Glomerular visceral epithelial cell (primary cell): ENCODE data around the gene RAB6A.
"Not testable (repeated sequence)": the region's sequence is repeated elsewhere in the genome, so short reads cannot be mapped to it uniquely, and the experiment has no call there.

ENCODE experiments used
- DNase-seq: peaks from one replicate; pipeline ENCODE4 v3.0.0-alpha.2; 2016; ENCODE audit errors: extremely low spot score

The RAB6A gene

GRCh38 chr11:73762732-73763131, 1.9 kb upstream of the RAB6A start:
- no peak for DNase-seq

GRCh38 chr11:73761403-73761945, 600 bp upstream of the RAB6A start:
- DNase-seq, result no peak

- peak; percentile 31 for DNase-seq
Measured at GRCh38 chr11:73760135-73760678, 667 bp downstream of the RAB6A start.

- DNase-seq, result peak; percentile 13
Measured at GRCh38 chr11:73759610-73760134, 1.2 kb downstream of the RAB6A start.

- no peak for DNase-seq
Measured at GRCh38 chr11:73758451-73758850, 2.4 kb downstream of the RAB6A start.

- DNase-seq, result no peak
Measured at GRCh38 chr11:73757598-73757997, 3.3 kb downstream of the RAB6A start.

GRCh38 chr11:73755670-73756069, 5.2 kb downstream of the RAB6A start:
- DNase-seq, result no peak

GRCh38 chr11:73753938-73754337, 6.9 kb downstream of the RAB6A start:
- no peak for DNase-seq

GRCh38 chr11:73752903-73753302, 8.0 kb downstream of the RAB6A start:
- DNase-seq, result no peak

GRCh38 chr11:73752216-73752867, 8.5 kb downstream of the RAB6A start:
- no peak for DNase-seq

- not testable (repeated sequence) for DNase-seq
Measured at GRCh38 chr11:73750862-73751261, 10.0 kb downstream of the RAB6A start.

- DNase-seq, result no peak
Measured at GRCh38 chr11:73750228-73750627, 10.6 kb downstream of the RAB6A start.

- DNase-seq, result no peak
Measured at GRCh38 chr11:73749118-73749517, 11.8 kb downstream of the RAB6A start.

GRCh38 chr11:73748300-73748699, 12.6 kb downstream of the RAB6A start:
- no peak for DNase-seq

- DNase-seq, result no peak
Measured at GRCh38 chr11:73747762-73748161, 13.1 kb downstream of the RAB6A start.

GRCh38 chr11:73746701-73747100, 14.2 kb downstream of the RAB6A start:
- DNase-seq, result no peak

GRCh38 chr11:73743045-73743444, 17.8 kb downstream of the RAB6A start:
- no peak for DNase-seq

GRCh38 chr11:73735959-73736358, 24.9 kb downstream of the RAB6A start:
- not testable (repeated sequence) for DNase-seq

- no peak for DNase-seq
Measured at GRCh38 chr11:73734993-73735392, 25.9 kb downstream of the RAB6A start.

GRCh38 chr11:73734011-73734410, 26.9 kb downstream of the RAB6A start:
- DNase-seq, result not testable (repeated sequence)

- DNase-seq, result not testable (repeated sequence)
Measured at GRCh38 chr11:73732936-73733335, 27.9 kb downstream of the RAB6A start.

- DNase-seq, result peak; percentile 7
Measured at GRCh38 chr11:73729594-73730206, 31.2 kb downstream of the RAB6A start.

GRCh38 chr11:73728000-73728399, 32.9 kb downstream of the RAB6A start:
- DNase-seq, result no peak
